SK-N-SH treated with all-trans-retinoic acid at 6 μM for 48 hours (cell line): ENCODE data around the gene AHSP.

Experiments
- ARNTL ChIP-seq: fragments of 450-650 bp; formaldehyde crosslinking; IDR thresholded peaks from 2 replicates; pipeline ENCODE4 v1.5.0; 2020; ENCODE audit warnings: low read depth, mild to moderate bottlenecking, moderate library complexity, borderline replicate concordance
- ZFP30 ChIP-seq: fragments of 450-650 bp; formaldehyde crosslinking; IDR thresholded peaks from 2 replicates; pipeline ENCODE4 v1.5.0; 2022; ENCODE audit warnings: mild to moderate bottlenecking, moderate library complexity
- ZNF565 ChIP-seq: fragments of 450-650 bp; formaldehyde crosslinking; conservative IDR thresholded peaks from 2 replicates; pipeline ENCODE4 v1.5.0; 2020; ENCODE audit warnings: low read depth, mild to moderate bottlenecking, moderate library complexity
- TF ChIP-seq, protein P1 (sequence below): fragments of 250-450 bp; sonication (Bioruptor Pico); IDR thresholded peaks from 2 replicates; pipeline ENCODE4 v1.5.0; 2020; ENCODE audit warnings: mild to moderate bottlenecking, moderate library complexity
- TF ChIP-seq, protein P2 (sequence below): fragments of 250-450 bp; sonication (Bioruptor Pico); IDR thresholded peaks from 2 replicates; pipeline ENCODE4 v1.8.0; 2020; ENCODE audit warnings: mild to moderate bottlenecking, moderate library complexity, borderline replicate concordance
- TF ChIP-seq, protein P3 (sequence below): fragments of 250-450 bp; sonication (Bioruptor Pico); IDR thresholded peaks from 2 replicates; pipeline ENCODE4 v1.8.0; 2021; ENCODE audit warnings: low read depth, mild to moderate bottlenecking, moderate library complexity, borderline replicate concordance

DNA sequence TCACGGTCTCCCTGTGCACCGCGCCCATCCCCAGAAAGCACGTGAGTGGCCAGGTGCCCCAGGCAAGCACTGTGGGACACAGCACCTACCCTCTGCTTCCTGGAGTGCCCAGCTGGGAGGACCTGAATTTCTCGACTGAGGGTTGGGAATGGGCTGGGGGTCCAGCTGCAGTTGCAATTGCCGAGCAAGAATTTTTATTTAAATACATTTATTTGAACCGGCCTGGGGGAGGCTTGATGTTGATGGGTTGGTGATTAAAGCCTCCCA, 38.5 kb upstream of the AHSP start:
- TF ChIP-seq, protein P1, sequence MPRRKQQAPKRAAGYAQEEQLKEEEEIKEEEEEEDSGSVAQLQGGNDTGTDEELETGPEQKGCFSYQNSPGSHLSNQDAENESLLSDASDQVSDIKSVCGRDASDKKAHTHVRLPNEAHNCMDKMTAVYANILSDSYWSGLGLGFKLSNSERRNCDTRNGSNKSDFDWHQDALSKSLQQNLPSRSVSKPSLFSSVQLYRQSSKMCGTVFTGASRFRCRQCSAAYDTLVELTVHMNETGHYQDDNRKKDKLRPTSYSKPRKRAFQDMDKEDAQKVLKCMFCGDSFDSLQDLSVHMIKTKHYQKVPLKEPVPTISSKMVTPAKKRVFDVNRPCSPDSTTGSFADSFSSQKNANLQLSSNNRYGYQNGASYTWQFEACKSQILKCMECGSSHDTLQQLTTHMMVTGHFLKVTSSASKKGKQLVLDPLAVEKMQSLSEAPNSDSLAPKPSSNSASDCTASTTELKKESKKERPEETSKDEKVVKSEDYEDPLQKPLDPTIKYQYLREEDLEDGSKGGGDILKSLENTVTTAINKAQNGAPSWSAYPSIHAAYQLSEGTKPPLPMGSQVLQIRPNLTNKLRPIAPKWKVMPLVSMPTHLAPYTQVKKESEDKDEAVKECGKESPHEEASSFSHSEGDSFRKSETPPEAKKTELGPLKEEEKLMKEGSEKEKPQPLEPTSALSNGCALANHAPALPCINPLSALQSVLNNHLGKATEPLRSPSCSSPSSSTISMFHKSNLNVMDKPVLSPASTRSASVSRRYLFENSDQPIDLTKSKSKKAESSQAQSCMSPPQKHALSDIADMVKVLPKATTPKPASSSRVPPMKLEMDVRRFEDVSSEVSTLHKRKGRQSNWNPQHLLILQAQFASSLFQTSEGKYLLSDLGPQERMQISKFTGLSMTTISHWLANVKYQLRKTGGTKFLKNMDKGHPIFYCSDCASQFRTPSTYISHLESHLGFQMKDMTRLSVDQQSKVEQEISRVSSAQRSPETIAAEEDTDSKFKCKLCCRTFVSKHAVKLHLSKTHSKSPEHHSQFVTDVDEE (CRISPR knock-in tag) = no peak
- TF ChIP-seq, protein P2, sequence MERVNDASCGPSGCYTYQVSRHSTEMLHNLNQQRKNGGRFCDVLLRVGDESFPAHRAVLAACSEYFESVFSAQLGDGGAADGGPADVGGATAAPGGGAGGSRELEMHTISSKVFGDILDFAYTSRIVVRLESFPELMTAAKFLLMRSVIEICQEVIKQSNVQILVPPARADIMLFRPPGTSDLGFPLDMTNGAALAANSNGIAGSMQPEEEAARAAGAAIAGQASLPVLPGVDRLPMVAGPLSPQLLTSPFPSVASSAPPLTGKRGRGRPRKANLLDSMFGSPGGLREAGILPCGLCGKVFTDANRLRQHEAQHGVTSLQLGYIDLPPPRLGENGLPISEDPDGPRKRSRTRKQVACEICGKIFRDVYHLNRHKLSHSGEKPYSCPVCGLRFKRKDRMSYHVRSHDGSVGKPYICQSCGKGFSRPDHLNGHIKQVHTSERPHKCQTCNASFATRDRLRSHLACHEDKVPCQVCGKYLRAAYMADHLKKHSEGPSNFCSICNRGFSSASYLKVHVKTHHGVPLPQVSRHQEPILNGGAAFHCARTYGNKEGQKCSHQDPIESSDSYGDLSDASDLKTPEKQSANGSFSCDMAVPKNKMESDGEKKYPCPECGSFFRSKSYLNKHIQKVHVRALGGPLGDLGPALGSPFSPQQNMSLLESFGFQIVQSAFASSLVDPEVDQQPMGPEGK (CRISPR knock-in tag) = no peak
- TF ChIP-seq, protein P3, sequence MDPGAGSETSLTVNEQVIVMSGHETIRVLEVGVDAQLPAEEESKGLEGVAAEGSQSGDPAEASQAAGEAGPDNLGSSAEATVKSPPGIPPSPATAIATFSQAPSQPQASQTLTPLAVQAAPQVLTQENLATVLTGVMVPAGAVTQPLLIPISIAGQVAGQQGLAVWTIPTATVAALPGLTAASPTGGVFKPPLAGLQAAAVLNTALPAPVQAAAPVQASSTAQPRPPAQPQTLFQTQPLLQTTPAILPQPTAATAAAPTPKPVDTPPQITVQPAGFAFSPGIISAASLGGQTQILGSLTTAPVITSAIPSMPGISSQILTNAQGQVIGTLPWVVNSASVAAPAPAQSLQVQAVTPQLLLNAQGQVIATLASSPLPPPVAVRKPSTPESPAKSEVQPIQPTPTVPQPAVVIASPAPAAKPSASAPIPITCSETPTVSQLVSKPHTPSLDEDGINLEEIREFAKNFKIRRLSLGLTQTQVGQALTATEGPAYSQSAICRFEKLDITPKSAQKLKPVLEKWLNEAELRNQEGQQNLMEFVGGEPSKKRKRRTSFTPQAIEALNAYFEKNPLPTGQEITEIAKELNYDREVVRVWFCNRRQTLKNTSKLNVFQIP (CRISPR knock-in tag) = no peak
- TF ChIP-seq ZFP30 (CRISPR knock-in tag) = no peak
- no peak for TF ChIP-seq ARNTL (CRISPR knock-in tag)
- no peak for TF ChIP-seq ZNF565 (CRISPR knock-in tag)
